ENCODE data around the gene DPYSL3.
"Not testable (repeated sequence)": the region's sequence is repeated elsewhere in the genome, so short reads cannot be mapped to it uniquely, and the experiment has no call there.

DPYSL3 gene

GRCh38 chr5:147369742-147370374 lies 140.0 kb downstream of the DPYSL3 start:
- DNase-seq (ENCODE audit: extremely low read depth, low read depth), result no peak
- TF ChIP-seq CTCF (IDR thresholded peaks at IDR 0.05; ENCODE audit: low read depth, low read length), result peak; percentile 56

GRCh38 chr5:147367381-147367780 lies 142.5 kb downstream of the DPYSL3 start:
- DNase-seq (ENCODE audit: extremely low read depth, low read depth), result not testable (repeated sequence)

- no peak for TF ChIP-seq CTCF (IDR thresholded peaks at IDR 0.05; ENCODE audit: low read depth, low read length)
- no peak for DNase-seq (ENCODE audit: extremely low read depth, low read depth)
Observed at GRCh38 chr5:147361441-147362175, 148.3 kb downstream of the DPYSL3 start.

GRCh38 chr5:147360816-147361215 lies 149.1 kb downstream of the DPYSL3 start:
- DNase-seq (ENCODE audit: extremely low read depth, low read depth), result no peak
- TF ChIP-seq CTCF (IDR thresholded peaks at IDR 0.05; ENCODE audit: low read depth, low read length), result no peak

- TF ChIP-seq CTCF (IDR thresholded peaks at IDR 0.05; ENCODE audit: low read depth, low read length), result no peak
- no peak for DNase-seq (ENCODE audit: extremely low read depth, low read depth)
Observed at GRCh38 chr5:147359581-147359980, 150.3 kb downstream of the DPYSL3 start.

- no peak for TF ChIP-seq CTCF (IDR thresholded peaks at IDR 0.05; ENCODE audit: low read depth, low read length)
- no peak for DNase-seq (ENCODE audit: extremely low read depth, low read depth)
Observed at GRCh38 chr5:147359101-147359500, 150.8 kb downstream of the DPYSL3 start.

- no peak for DNase-seq (ENCODE audit: extremely low read depth, low read depth)
- no peak for TF ChIP-seq CTCF (IDR thresholded peaks at IDR 0.05; ENCODE audit: low read depth, low read length)
Observed at GRCh38 chr5:147349241-147349640, 160.6 kb downstream of the DPYSL3 start.

Measured in AG09319 (cell line).